ENCODE results near the gene LPP.

GRCh38 chr3:188276375-188276774 lies 122.4 kb downstream of the LPP start:
- TF ChIP-seq CTCF (IDR thresholded peaks at IDR 0.05; ENCODE audit: insufficient read depth, low read length), result no peak
- TF ChIP-seq GABPA (IDR thresholded peaks at IDR 0.05; ENCODE audit: low read depth), result no peak
- no peak for TF ChIP-seq POLR2AphosphoS5 (IDR thresholded peaks at IDR 0.05; ENCODE audit: low read depth)
- no peak for TF ChIP-seq SPI1 (IDR thresholded peaks at IDR 0.05; ENCODE audit: borderline replicate concordance, low read depth)
- no peak for TF ChIP-seq REST (IDR thresholded peaks at IDR 0.05; ENCODE audit: insufficient replicate concordance, low read depth)
